Measurements from ENCODE around the gene SLC38A8.

GRCh38 chr16:84043486-84044117, 1.0 kb upstream of the SLC38A8 start:
- TF ChIP-seq, protein P1, sequence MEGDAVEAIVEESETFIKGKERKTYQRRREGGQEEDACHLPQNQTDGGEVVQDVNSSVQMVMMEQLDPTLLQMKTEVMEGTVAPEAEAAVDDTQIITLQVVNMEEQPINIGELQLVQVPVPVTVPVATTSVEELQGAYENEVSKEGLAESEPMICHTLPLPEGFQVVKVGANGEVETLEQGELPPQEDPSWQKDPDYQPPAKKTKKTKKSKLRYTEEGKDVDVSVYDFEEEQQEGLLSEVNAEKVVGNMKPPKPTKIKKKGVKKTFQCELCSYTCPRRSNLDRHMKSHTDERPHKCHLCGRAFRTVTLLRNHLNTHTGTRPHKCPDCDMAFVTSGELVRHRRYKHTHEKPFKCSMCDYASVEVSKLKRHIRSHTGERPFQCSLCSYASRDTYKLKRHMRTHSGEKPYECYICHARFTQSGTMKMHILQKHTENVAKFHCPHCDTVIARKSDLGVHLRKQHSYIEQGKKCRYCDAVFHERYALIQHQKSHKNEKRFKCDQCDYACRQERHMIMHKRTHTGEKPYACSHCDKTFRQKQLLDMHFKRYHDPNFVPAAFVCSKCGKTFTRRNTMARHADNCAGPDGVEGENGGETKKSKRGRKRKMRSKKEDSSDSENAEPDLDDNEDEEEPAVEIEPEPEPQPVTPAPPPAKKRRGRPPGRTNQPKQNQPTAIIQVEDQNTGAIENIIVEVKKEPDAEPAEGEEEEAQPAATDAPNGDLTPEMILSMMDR (conservative IDR thresholded peaks at IDR 0.05), result no peak
- TF ChIP-seq ZFX (IDR thresholded peaks at IDR 0.05), result no peak
